IPS-20b (cell line): ENCODE measurements around the gene MYCN.
"Not testable (repeated sequence)": the region's sequence is repeated elsewhere in the genome, so short reads cannot be mapped to it uniquely, and the experiment has no call there.

Source experiments
- H3K27ac ChIP-seq: one replicate; pipeline ENCODE4 v1.5.1; 2013; ENCODE audit warnings: low read length
- H3K27me3 ChIP-seq: 2 replicates; pipeline ENCODE4 v1.6.1; 2013; ENCODE audit warnings: mild to moderate bottlenecking, low read length, inconsistent platforms; ENCODE audit not compliant: insufficient read depth
- H3K36me3 ChIP-seq: 2 replicates; pipeline ENCODE4 v1.6.1; 2013; ENCODE audit warnings: low read depth, mild to moderate bottlenecking, inconsistent platforms, low read length, moderate library complexity; ENCODE audit not compliant: insufficient read depth
- H3K4me1 ChIP-seq: 2 replicates; pipeline ENCODE4 v1.6.1; 2013; ENCODE audit warnings: mild to moderate bottlenecking, control low read depth, inconsistent platforms, low read length, moderate library complexity; ENCODE audit not compliant: insufficient read depth
- H3K4me3 ChIP-seq: 2 replicates; pipeline ENCODE4 v1.5.1; 2013; ENCODE audit warnings: mild to moderate bottlenecking, low read length, inconsistent platforms
- H3K9ac ChIP-seq: 2 replicates; pipeline ENCODE4 v1.6.1; 2013; ENCODE audit warnings: low read depth, mild to moderate bottlenecking, inconsistent platforms, low read length, moderate library complexity
- H3K9me3 ChIP-seq: 2 replicates; pipeline ENCODE4 v1.6.1; 2013; ENCODE audit warnings: mild to moderate bottlenecking, low read depth, low read length, inconsistent platforms; ENCODE audit not compliant: insufficient read depth

MYCN gene

DNA sequence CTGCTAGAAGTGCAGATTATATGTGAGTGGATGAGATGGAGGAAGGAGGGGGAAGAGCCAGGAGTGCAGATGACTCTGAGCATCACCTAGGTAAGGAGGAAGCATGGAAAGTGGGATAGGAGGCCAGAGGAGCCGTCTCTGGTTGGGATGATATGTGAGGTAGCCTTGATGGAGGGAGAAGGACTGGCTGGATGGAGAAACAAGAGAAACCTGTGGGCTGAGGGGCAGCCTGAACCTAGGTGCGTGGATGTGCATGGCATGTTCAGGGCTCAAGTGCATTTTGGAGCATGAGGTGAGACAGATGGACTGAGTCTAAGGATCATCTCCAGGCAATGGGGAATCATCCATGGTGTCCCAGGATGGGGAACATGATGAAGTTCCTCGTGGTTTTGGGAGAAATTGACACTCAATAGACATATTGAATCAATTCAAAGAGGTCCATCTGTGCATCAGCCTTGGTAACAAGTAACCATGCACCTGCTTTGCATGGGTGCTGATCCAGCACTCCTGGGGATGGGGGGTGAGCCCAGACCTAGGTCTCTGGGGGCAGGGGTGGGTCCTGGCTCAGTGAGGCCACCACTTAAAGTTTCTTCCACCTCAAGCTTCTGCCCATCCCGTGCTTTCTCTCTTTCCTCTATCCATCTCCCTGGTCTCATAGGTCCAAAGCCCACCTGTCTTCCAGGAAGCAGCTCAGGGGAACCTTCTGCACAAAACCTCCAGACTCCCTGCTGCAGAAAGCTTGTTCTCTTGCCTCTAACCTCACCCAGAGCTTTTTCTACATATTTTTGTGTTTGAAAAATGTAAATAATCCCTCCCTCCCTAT is 19.2 kb downstream of the MYCN start:
- Histone ChIP-seq H3K4me3 (no peak overlapping the region), H3K27me3 (no peaks in the 10 kb centered on the region), H3K4me1 (peaks cover 8% of the 10 kb centered on the region; the same call in 1 of the 2 replicates), H3K36me3 (no peaks in the 10 kb centered on the region), H3K9ac (no peak overlapping the region), H3K9me3 (no peaks in the 10 kb centered on the region), H3K27ac (no peak overlapping the region)

- not testable (repeated sequence) for H3K27me3 ChIP-seq, H3K36me3 ChIP-seq, H3K4me3 ChIP-seq, H3K9ac ChIP-seq, H3K27ac ChIP-seq, H3K9me3 ChIP-seq
- H3K4me1 ChIP-seq: peaks cover 11% of the 10 kb centered on the region; the same call in 1 of the 2 replicates
Observed at GRCh38 chr2:15960154-15960520, 19.8 kb downstream of the MYCN start.

- not testable (repeated sequence) for H3K27me3 ChIP-seq, H3K9ac ChIP-seq, H3K9me3 ChIP-seq, H3K4me3 ChIP-seq, H3K27ac ChIP-seq, H3K36me3 ChIP-seq
- H3K4me1 ChIP-seq: peaks cover 12% of the 10 kb centered on the region
Observed at GRCh38 chr2:15963109-15963976, 23.0 kb downstream of the MYCN start.

GRCh38 chr2:15963977-15964670 is 23.8 kb downstream of the MYCN start:
- Histone ChIP-seq H3K4me3 (no peak overlapping the region), H3K27ac (no peak overlapping the region), H3K9me3 (no peaks in the 10 kb centered on the region), H3K9ac (no peak overlapping the region), H3K27me3 (no peaks in the 10 kb centered on the region), H3K4me1 (peaks cover 12% of the 10 kb centered on the region), H3K36me3 (no peaks in the 10 kb centered on the region)

GRCh38 chr2:15964936-15965563 is 24.7 kb downstream of the MYCN start:
- Histone ChIP-seq H3K9me3 (no peaks in the 10 kb centered on the region), H3K4me3 (no peak overlapping the region), H3K9ac (no peak overlapping the region), H3K4me1 (peaks cover 9% of the 10 kb centered on the region), H3K27ac (no peak overlapping the region), H3K36me3 (no peaks in the 10 kb centered on the region), H3K27me3 (no peaks in the 10 kb centered on the region)

GRCh38 chr2:15965564-15966019 is 25.2 kb downstream of the MYCN start:
- Histone ChIP-seq H3K4me1 (peaks cover 9% of the 10 kb centered on the region), H3K27me3 (no peaks in the 10 kb centered on the region), H3K4me3 (no peak overlapping the region), H3K36me3 (no peaks in the 10 kb centered on the region), H3K27ac (no peak overlapping the region), H3K9me3 (no peaks in the 10 kb centered on the region), H3K9ac (no peak overlapping the region)

- peaks cover 11% of the 10 kb centered on the region for H3K4me1 ChIP-seq
- no peak overlapping the region for H3K27ac ChIP-seq
- H3K36me3 ChIP-seq: no peaks in the 10 kb centered on the region
- no peaks in the 10 kb centered on the region for H3K9me3 ChIP-seq
- no peaks in the 10 kb centered on the region for H3K27me3 ChIP-seq
- H3K4me3 ChIP-seq: no peak overlapping the region
- no peak overlapping the region for H3K9ac ChIP-seq
Observed at GRCh38 chr2:15967415-15968279, 27.3 kb downstream of the MYCN start.

- Histone ChIP-seq H3K9me3 (no peaks in the 10 kb centered on the region), H3K4me1 (peaks cover 11% of the 10 kb centered on the region), H3K27me3 (no peaks in the 10 kb centered on the region), H3K4me3 (no peak overlapping the region), H3K9ac (no peak overlapping the region), H3K27ac (no peak overlapping the region), H3K36me3 (no peaks in the 10 kb centered on the region)
Observed at GRCh38 chr2:15968280-15969178, 28.2 kb downstream of the MYCN start.

- Histone ChIP-seq H3K36me3 (no peaks in the 10 kb centered on the region), H3K4me3 (no peak overlapping the region), H3K27ac (no peak overlapping the region), H3K27me3 (no peaks in the 10 kb centered on the region), H3K4me1 (peaks cover 11% of the 10 kb centered on the region), H3K9ac (no peak overlapping the region), H3K9me3 (no peaks in the 10 kb centered on the region)
Observed at GRCh38 chr2:15969214-15969613, 28.9 kb downstream of the MYCN start.

GRCh38 chr2:15970701-15971100 is 30.4 kb downstream of the MYCN start:
- Histone ChIP-seq H3K27ac (no peak overlapping the region), H3K36me3 (no peaks in the 10 kb centered on the region), H3K4me1 (peaks cover 9% of the 10 kb centered on the region), H3K9me3 (no peaks in the 10 kb centered on the region), H3K4me3 (no peak overlapping the region), H3K27me3 (no peaks in the 10 kb centered on the region), H3K9ac (no peak overlapping the region)
